ENCODE measurements around the gene NXF3.
"Not testable (repeated sequence)": the region's sequence is repeated elsewhere in the genome, so short reads cannot be mapped to it uniquely, and the experiment has no call there.

NXF3 gene, protein sequence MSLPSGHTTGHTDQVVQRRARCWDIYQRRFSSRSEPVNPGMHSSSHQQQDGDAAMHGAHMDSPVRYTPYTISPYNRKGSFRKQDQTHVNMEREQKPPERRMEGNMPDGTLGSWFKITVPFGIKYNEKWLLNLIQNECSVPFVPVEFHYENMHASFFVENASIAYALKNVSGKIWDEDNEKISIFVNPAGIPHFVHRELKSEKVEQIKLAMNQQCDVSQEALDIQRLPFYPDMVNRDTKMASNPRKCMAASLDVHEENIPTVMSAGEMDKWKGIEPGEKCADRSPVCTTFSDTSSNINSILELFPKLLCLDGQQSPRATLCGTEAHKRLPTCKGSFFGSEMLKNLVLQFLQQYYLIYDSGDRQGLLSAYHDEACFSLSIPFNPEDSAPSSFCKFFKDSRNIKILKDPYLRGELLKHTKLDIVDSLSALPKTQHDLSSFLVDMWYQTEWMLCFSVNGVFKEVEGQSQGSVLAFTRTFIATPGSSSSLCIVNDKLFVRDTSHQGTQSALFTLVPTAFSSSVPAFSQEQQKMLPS

DNA sequence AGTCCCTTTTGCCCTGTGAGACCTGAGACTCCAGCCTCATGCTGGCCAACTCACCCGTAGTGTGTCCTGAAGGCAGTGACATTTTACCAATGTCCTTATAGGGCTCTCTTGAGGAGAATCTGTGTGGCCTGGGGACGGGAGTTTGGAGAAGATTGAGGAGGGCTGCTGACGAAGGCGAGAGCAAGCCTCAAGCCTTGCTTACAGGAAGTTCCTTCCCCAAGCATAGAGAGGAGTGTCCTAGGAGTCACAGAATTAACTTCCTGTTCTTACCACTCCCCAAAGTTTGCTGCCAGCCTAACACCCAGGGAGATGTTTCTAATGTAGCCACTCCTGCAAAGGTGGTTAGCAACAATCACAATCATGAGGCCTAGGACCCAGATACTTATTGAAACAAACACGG lies at the start of gene NXF3:
Gene NXF3 (minus strand): TSS at position 202 of the 400 bp plus-strand sequence. CDS start 120 bp downstream, at position 82.
- H3K27ac Mint-ChIP-seq, result no peak within 1 kb of the TSS
- no peaks in the 10 kb centered on the region for H3K9me3 Mint-ChIP-seq
- no peak for DNase-seq
- H3K4me3 Mint-ChIP-seq, result no peak within 1 kb of the TSS
- H3K4me1 Mint-ChIP-seq (ENCODE audit: low read depth), result no peaks in the 10 kb centered on the region
- H3K36me3 Mint-ChIP-seq (ENCODE audit: low read depth), result no peaks in the 10 kb centered on the region
- peaks cover 19% of the 10 kb centered on the region for H3K27me3 Mint-ChIP-seq

DNA sequence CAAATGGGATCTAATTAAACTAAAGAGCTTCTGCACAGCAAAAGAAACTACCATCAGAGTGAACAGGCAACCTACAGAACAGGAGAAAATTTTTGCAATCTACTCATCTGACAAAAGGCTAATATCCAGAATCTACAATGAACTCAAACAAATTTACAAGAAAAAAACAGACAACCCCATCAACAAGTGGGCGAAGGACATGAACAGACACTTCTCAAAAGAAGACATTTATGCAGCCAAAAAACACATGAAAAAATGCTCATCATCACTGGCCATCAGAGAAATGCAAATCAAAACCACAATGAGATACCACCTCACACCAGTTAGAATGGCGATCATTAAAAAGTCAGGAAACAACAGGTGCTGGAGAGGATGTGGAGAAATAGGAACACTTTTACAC lies 43.6 kb upstream of the NXF3 start:
- not testable (repeated sequence) for H3K27ac Mint-ChIP-seq; H3K4me3 Mint-ChIP-seq; H3K9me3 Mint-ChIP-seq; H3K36me3 Mint-ChIP-seq (ENCODE audit: low read depth); DNase-seq; H3K4me1 Mint-ChIP-seq (ENCODE audit: low read depth)
- H3K27me3 Mint-ChIP-seq, result peaks cover 29% of the 10 kb centered on the region

DNA sequence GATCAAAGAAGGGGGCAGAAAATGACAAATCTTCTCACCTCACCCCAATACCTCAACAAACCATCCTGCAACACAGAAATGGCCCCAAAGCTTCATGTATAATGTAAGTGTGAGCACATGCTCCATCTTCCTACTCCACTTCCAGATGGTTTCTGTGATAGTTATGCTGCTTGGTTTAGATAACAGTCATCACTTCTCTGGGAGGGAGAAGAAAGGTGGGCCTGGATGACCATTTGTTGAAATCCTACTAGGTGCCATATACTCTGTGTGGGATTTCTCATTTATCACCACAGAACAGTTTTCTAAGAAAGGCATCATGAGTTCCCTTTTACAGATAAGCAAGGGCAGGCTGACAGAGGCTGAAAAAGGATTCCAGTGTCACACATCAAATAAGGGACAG lies 31.3 kb upstream of the NXF3 start:
- Mint-ChIP-seq H3K27me3 (peaks cover 52% of the 10 kb centered on the region), H3K36me3 (ENCODE audit: low read depth) (no peaks in the 10 kb centered on the region), H3K4me1 (ENCODE audit: low read depth) (no peaks in the 10 kb centered on the region), H3K27ac (no peak overlapping the region), H3K9me3 (no peaks in the 10 kb centered on the region), H3K4me3 (no peak overlapping the region)
- DNase-seq, result no peak

DNA sequence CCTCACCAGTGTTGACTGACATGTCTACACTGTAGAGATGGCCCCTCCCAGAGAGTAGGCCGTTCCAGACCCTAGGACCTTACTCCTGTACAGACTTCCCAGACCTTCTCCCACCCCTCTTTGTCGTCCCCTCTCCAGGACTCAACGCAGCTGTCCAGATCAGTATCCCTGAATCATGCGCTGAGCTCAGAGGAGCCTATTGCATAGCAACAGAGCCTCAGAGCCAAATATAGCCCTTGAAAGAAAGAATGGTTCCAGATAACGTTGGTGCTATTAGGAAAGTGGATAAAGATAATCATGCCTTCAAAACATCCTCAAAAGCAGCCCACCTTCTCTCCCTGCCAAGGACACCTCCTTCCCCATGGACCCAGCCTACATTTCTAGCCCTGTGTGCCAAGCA lies 27.8 kb upstream of the NXF3 start:
- Mint-ChIP-seq H3K27me3 (peaks cover 38% of the 10 kb centered on the region), H3K4me3 (no peak overlapping the region), H3K4me1 (ENCODE audit: low read depth) (no peaks in the 10 kb centered on the region), H3K36me3 (ENCODE audit: low read depth) (no peaks in the 10 kb centered on the region), H3K9me3 (no peaks in the 10 kb centered on the region), H3K27ac (no peak overlapping the region)
- no peak for DNase-seq

DNA sequence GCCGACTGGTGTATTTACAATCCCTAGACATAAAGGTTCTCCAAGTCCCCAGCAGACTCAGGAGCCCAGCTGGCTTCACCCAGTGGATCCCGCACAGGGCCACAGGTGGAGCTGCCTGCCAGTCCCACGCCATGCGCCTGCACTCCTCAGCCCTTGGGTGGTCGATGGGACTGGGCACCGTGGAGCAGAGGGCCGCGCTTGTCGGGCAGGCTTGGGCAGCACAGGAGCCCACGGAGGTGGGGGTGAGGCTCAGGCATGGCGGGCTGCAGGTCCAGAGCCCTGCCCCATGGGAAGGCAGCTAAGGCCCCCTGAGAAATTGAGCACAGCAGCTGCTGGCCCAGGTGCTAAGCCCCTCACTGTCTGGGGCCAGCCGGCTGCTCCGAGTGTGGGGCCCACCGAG lies 24.0 kb upstream of the NXF3 start:
- H3K36me3 Mint-ChIP-seq (ENCODE audit: low read depth); H3K9me3 Mint-ChIP-seq; H3K27ac Mint-ChIP-seq; H3K4me1 Mint-ChIP-seq (ENCODE audit: low read depth); H3K4me3 Mint-ChIP-seq; DNase-seq: not testable (repeated sequence)
- peaks cover 28% of the 10 kb centered on the region for H3K27me3 Mint-ChIP-seq

DNA sequence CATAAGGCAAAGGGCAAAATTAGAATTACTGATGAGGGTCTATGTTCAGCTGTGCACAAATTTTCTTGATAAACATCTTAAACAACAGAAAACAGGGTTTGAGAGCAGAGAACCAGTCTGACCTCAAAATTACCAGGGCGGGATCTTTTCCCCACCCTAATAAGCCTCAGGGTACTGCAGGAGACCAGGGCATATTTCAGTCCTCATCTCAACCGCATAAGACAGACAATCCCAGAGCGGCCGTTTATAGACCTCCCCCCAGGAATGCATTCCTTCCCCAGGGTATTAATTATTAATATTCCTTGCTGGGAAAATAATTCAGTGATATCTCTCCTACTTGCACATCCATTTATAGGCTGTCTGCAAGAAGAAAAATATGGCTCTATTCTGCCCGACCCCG lies 16.6 kb upstream of the NXF3 start:
- H3K4me3 Mint-ChIP-seq; H3K27ac Mint-ChIP-seq; H3K36me3 Mint-ChIP-seq (ENCODE audit: low read depth); H3K9me3 Mint-ChIP-seq; H3K4me1 Mint-ChIP-seq (ENCODE audit: low read depth); DNase-seq: not testable (repeated sequence)
- H3K27me3 Mint-ChIP-seq, result peaks cover 14% of the 10 kb centered on the region

DNA sequence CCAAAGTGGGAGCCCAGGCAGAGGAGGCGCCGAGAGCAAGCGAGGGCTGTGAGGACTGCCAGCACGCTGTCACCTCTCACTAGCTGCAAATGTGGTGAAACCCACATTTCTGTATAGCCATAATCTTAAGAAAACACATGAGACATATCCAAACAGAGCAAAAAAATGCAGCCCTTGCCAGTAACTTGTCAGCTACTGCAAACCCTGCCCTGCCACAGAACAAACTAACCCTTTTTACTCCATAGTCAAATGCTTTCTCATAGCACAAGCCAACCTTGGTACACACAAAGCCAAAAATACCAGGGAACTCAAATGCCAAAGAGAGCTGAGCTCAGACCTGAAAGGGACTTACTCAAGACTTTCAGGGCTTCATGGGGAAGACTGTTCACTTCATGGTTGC lies 14.9 kb upstream of the NXF3 start:
- no peak overlapping the region for H3K27ac Mint-ChIP-seq
- H3K9me3 Mint-ChIP-seq, result peaks cover 4% of the 10 kb centered on the region
- H3K27me3 Mint-ChIP-seq, result peaks cover 7% of the 10 kb centered on the region
- no peaks in the 10 kb centered on the region for H3K36me3 Mint-ChIP-seq (ENCODE audit: low read depth)
- DNase-seq, result no peak
- H3K4me1 Mint-ChIP-seq (ENCODE audit: low read depth), result no peaks in the 10 kb centered on the region
- H3K4me3 Mint-ChIP-seq, result no peak overlapping the region

DNA sequence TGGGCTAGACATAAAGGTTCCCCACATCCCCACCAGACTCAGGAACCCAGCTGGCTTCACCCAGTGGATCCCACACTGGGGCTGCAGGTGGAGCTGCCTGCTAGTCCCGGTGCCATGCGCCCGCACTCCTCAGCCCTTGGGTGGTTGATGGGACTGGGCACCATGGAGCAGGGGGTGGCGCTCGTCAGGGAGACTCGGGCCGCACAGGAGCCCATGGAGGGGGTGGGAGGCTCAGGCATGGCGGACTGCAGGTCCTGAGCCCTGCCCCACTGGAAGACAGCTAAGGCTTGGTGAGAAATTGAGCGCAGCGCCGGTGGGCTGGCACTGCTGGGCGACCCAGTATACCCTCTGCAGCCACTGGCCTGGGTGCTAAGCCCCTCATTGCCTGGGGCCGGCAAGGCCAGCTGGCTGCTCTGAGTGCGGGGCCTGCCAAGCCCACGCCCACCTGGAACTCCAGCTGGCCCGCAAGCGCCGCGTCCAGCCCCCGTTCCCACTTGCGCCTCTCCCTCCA lies 14.3 kb upstream of the NXF3 start:
- not testable (repeated sequence) for DNase-seq; H3K9me3 Mint-ChIP-seq; H3K4me3 Mint-ChIP-seq; H3K27ac Mint-ChIP-seq; H3K27me3 Mint-ChIP-seq; H3K36me3 Mint-ChIP-seq (ENCODE audit: low read depth); H3K4me1 Mint-ChIP-seq (ENCODE audit: low read depth)

DNA sequence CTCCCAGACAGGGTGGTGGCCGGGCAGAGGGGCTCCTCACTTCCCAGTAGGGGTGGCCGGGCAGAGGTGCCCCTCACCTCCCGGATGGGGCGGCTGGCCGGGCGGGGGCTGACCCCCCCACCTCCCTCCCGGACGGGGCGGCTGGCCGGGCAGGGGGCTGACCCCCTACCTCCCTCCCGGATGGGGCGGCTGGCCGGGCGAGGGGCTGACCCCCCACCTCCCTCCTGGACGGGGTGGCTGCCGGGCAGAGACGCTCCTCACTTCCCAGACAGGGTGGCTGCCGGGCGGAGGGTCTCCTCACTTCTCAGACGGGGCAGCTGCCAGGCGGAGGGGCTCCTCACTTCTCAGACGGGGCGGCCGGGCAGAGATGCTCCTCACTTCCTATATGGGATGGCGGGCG lies 11.4 kb upstream of the NXF3 start:
- H3K4me3 Mint-ChIP-seq; H3K36me3 Mint-ChIP-seq (ENCODE audit: low read depth); H3K27ac Mint-ChIP-seq; DNase-seq; H3K9me3 Mint-ChIP-seq; H3K4me1 Mint-ChIP-seq (ENCODE audit: low read depth): not testable (repeated sequence)
- H3K27me3 Mint-ChIP-seq, result peaks cover 15% of the 10 kb centered on the region

DNA sequence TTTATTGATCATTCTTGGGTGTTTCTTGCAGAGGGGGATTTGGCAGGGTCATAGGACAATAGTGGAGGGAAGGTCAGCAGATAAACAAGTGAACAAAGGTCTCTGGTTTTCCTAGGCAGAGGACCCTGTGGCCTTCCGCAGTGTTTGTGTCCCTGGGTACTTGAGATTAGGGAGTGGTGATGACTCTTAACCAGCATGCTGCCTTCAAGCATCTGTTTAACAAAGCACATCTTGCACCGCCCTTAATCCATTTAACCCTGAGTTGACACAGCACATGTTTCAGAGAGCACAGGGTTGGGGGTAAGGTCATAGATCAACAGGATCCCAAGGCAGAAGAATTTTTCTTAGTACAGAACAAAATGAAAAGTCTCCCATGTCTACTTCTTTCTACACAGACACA lies 10.9 kb upstream of the NXF3 start:
- peaks cover 20% of the 10 kb centered on the region for H3K27me3 Mint-ChIP-seq
- H3K36me3 Mint-ChIP-seq (ENCODE audit: low read depth); H3K4me1 Mint-ChIP-seq (ENCODE audit: low read depth); DNase-seq; H3K9me3 Mint-ChIP-seq; H3K4me3 Mint-ChIP-seq; H3K27ac Mint-ChIP-seq: not testable (repeated sequence)

DNA sequence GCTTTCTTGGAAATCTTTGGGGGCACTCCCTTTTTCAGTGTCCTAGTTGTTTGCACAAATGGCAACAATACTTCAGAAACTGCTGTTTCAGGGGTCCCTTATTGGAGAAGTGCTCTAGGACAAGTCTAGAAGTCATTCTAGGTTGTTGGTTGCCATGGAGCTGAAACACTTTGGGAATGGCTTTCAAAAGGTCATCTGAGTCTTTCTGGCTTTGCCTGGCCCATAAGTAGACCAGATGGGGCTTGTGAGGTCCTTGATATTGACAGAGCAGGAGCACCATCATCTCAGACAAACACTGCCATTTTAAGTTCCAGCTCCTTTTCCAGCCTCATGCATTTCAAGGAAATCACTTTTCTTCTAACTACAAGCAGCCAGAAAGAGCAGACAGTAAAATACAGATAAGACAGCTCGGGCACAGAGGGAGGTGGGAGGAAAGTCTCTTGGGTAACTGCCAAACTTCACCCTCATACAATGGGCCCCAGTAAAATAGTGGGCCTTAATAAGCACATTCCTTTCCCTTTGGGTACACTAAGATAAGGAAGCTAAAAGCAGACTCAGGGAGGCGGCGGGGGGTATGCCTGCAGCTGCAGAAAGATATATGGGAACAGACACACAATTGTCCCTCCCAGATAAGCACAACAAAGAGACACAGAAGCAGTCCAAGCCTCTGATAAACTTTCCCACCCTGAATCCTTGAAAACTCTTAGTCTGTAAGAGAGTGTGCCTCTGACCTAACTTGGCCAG lies 8.5 kb upstream of the NXF3 start:
- H3K27me3 Mint-ChIP-seq, result peaks cover 36% of the 10 kb centered on the region
- H3K4me1 Mint-ChIP-seq (ENCODE audit: low read depth), result no peaks in the 10 kb centered on the region
- no peaks in the 10 kb centered on the region for H3K9me3 Mint-ChIP-seq
- H3K4me3 Mint-ChIP-seq, result no peak overlapping the region
- no peak overlapping the region for H3K27ac Mint-ChIP-seq
- DNase-seq, result no peak
- no peaks in the 10 kb centered on the region for H3K36me3 Mint-ChIP-seq (ENCODE audit: low read depth)

DNA sequence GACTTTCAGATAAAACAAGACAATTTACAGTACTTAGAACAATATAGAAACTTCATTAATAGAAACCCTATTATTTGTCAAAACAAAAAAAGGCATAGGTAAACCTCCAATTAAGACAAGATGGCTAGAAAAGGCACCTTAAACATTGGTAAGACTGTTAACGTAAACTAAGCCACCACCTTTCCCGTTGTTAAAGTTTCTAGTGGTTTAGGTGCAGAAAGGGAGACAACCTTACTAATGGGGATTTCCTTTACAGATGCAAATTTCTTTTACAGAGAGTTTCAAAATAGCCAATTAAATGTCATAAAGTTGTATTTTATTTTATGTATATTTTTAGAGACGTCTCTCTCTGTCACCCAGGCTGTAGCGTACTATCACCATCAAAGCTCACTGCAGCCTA lies 7.5 kb upstream of the NXF3 start:
- H3K9me3 Mint-ChIP-seq, result no peaks in the 10 kb centered on the region
- DNase-seq, result no peak
- H3K4me1 Mint-ChIP-seq (ENCODE audit: low read depth), result no peaks in the 10 kb centered on the region
- no peak overlapping the region for H3K27ac Mint-ChIP-seq
- no peak overlapping the region for H3K4me3 Mint-ChIP-seq
- no peaks in the 10 kb centered on the region for H3K36me3 Mint-ChIP-seq (ENCODE audit: low read depth)
- peaks cover 35% of the 10 kb centered on the region for H3K27me3 Mint-ChIP-seq

DNA sequence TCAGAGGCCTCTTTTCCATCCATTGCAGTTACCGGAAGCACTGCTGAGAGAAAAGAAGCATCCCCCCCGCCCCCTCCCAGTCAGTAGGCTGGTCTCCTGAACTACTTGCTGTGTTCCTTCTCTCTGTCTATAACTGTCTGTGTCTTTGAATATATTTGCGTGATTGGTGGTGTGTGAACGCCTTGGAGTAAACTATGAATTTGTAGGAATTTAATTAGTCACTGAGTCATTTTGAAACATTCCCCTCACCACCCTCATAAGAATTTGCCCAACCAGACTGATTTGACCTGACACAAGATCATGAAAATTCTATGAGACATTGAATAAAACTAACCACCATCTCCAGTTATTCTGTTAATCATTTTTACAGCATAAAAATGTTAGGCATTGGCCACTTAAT lies 6.7 kb upstream of the NXF3 start:
- Mint-ChIP-seq H3K4me1 (ENCODE audit: low read depth) (no peaks in the 10 kb centered on the region), H3K27ac (no peak overlapping the region), H3K36me3 (ENCODE audit: low read depth) (no peaks in the 10 kb centered on the region), H3K4me3 (no peak overlapping the region), H3K27me3 (peaks cover 36% of the 10 kb centered on the region), H3K9me3 (no peaks in the 10 kb centered on the region)
- no peak for DNase-seq

DNA sequence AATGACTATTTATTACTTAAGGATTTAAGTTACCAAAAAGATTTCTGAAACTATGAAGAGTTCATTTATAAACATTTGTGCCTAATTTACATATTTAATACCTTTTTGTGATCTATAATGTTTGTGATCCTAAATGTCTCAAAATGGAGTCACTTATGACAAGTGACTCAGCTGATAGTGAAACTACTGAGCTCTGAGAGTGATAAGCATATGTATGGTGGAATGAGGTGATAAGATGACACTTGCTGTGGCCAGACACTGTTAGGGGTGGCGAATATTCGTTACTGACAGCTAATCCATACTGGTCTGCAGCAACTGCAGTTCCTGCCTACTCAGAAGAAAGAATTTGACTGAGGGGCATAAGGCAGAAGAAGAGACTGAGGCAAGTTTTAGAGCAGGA lies 5.5 kb upstream of the NXF3 start:
- Mint-ChIP-seq H3K27ac (no peak overlapping the region), H3K27me3 (peaks cover 36% of the 10 kb centered on the region), H3K4me3 (no peak overlapping the region), H3K9me3 (no peaks in the 10 kb centered on the region), H3K36me3 (ENCODE audit: low read depth) (no peaks in the 10 kb centered on the region), H3K4me1 (ENCODE audit: low read depth) (no peaks in the 10 kb centered on the region)
- DNase-seq, result no peak

DNA sequence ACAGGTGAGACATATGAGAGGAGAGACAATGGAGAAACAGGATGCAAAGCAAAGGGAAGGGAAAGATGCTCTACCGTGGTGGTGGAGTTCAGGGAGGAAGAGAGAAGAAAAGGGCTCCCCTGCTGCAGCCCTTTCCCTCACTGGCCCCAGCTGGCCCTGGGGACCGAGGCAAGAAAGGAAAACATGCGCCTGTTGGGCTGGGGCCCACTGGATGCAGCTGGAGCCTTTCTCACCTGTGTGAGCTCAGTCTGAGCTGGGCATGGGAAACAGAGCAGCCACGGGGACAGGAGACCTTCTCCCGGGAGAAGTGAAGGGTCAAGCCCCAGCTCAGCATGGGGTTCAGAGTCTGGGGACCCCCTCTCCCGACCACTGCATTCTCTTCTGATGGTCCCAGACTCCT lies 11.9 kb downstream of the NXF3 start:
- Mint-ChIP-seq H3K9me3 (no peaks in the 10 kb centered on the region), H3K36me3 (ENCODE audit: low read depth) (no peaks in the 10 kb centered on the region), H3K4me1 (ENCODE audit: low read depth) (no peaks in the 10 kb centered on the region), H3K4me3 (no peak overlapping the region), H3K27me3 (peaks cover 58% of the 10 kb centered on the region), H3K27ac (no peak overlapping the region)
- no peak for DNase-seq

Data from activated T-cell treated with anti-CD3 and anti-CD28 coated beads, Interleukin-2, amount 50 U/mL, for 24 hours (primary cell).